Islet of Langerhans (tissue), 1 donor: ENCODE results near the gene MRPL24.

Source experiments
- FAIRE-seq: peaks from one replicate; lab custom pipeline; 2011; peaks lifted over from hg19 to GRCh38; lab: Jason Lieb, UNC

MRPL24 gene

DNA sequence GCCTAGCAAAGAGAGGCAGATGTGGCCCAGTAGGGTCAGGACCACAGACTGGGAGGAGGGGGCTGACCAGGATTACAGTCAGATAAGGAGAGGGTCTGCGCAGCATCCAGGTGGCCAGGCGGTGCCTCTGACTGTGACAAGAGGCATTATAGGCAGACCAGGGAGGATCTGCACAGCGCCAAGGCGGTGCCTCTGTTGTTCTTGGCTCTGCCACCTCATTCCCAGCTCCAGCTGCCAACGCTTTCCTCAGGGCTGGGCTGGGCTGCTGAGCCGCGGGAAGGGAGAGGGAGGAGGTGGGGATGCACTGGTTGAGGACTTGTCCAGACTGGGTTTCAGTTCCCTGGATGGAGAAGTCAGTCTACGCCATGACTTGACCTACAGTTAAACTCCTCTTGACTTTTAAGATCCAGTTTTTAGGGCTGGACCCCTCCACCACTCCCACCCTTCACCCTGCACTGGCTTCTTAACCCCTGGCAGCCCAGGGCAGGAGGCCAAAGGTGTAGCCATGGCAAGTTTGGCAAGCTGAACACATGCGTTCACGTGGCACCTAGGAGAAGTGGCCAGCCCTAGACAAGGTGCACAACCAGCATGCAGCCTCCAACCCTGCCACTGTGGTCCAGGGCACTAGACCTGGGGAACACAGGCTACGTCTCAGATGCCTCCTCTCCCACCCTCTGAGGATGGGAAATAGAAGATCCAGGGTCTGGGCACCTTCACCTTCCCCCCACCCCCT lies 31.0 kb downstream of the MRPL24 start:
- FAIRE-seq: no peak

DNA sequence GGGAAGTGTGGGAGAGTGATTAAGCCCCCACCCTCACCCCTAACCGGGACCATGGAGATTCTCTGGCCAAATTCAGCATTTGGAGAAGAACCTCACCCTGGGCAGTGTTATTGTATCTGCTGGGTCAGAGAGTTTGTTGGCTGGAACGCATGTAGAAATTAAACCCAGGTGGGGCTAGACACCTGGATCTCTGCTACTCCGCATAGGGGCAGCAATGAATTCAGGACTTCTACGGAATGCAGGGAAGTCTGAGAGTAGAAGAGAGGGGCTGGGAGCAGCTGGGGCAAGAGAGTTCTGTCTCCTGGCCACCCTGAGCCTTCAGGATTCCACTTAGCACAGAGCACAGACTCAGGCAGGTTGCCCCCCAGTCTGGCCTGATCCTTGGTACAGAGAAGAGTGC lies 31.9 kb downstream of the MRPL24 start:
- no peak for FAIRE-seq

DNA sequence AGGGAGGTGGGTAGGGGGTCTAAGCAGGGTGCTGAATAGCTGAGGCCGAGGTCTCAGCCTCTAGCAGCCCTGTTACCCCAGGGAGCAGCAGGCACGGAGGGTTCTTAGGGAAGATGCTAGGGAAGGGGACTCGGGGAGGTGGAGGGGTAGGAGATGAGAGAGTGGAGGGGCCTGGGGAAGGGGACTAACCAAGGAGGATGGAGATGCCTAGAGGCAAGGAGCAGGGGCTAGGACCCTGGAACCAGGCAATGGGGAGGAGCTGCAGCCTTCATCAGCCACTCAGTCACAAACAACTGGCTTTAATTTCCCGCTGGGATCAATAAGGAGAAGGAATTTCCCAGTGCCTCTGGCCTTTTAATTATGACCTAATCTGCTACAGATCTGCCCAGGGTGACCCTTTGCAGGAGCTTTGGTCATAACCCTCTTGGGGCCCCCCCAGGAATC lies 32.6 kb downstream of the MRPL24 start:
- no peak for FAIRE-seq

DNA sequence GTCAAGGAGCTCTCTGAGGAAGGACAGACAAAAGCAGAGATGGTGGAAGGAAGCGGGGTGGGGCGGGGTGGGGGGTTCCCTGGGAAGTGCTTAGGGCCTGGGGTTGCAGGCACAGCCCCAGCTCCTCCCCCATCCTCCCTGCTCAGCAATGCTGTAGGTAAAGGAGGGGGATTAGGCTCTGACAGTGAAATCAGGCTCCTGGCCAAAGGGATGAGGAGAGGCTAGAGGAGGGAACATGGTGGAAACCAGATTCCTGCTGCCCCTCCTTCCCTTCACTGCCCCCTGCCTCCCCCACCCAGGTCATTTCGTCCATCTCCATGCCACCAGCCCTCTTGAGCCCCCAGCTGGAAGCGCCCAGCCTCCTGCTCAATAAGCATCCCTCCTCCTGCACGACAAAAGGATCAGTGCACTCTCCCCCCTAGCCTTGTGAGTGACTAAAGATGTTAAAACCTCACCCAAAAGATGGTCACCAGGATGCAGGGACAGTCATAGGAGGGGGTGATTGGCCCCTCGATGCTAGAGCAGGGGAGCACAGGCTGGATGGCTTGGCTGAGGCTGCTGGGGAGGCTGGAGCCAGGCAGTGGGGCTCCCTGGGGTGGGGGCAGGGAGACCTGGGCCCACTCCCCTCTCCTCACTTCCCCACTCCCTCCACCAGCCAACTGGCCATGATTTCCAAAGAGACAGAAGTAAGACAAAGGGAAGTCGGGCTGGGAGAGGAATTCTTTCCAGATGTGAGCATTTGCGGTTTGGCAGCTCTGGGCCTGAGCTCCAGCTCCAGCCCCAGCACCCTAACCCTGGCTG lies 33.3 kb downstream of the MRPL24 start:
- no peak for FAIRE-seq

DNA sequence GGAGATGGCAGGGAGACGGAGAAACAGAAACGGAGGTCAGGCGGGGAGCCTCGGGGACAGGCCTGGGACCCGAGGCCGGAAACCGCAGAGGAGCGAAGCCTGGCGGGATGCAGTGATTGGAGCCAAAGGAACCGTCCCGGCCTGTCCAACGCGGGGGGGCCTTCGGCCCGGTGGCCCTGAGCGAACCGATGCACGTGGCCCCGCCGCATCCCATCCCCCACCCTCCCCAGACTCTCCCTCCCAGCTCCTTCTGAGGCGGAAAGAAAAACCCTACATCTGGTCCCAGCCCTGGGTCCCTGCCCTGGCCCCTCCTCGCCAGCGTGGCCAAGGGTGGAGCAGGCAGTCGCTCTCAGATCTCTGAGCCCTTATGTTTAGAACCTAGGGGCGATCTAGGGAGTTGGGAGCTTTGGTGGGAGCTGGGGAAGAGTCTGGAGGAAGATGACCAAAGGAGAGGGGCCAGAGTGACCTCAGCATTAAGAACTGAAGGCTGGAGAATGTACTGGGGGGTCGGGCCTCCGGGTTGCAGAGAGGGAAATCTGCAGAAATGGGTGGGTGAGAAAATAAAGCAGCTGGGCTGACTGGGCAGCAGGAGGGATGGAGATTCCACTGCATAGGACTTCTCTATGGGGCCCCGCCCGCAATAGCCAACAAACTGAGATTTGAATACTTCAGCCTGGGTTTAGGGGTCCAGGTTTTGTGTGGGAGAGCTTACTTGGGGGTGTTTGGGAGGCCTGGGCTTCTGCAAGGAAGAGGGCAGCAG lies 34.1 kb downstream of the MRPL24 start:
- FAIRE-seq: no peak

GRCh38 chr1:156705918-156706656 lies 34.8 kb downstream of the MRPL24 start:
- FAIRE-seq: no peak

DNA sequence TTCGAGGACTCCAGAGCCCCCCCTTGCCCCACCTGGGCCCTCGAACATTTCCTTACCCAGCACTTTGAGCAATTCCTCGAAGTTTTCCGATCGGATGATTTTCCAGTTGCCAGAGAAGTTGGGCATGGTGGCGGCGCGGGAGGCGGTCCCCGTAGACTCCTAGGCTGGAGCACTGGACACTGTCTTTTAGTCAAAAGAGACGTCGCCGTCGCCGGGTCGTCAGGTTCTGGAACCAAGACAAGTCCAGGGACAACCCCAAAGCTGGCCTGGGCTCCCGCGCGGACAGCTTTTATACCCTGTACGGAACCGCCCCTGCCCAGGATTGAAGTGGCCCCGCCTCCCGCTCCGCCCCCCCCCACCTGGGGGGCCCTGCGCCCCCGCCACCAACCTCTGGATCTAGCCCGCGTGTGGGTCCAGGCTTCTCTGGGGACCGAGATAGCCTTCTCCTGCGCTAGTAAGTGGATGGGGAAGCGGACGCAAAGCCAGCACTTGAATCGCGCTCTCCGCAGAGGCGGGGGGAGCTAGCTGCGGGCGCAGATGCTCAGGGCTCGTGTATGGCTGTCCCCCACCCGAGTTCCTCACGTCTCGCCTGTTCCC lies 35.5 kb downstream of the MRPL24 start, which contains the start of gene CRABP2:
CRABP2 (minus strand) TSS at position 263 of the 597 bp plus-strand sequence; CDS start at position 126, 137 bp downstream.
- no peak for FAIRE-seq

GRCh38 chr1:156704930-156705320 lies 36.0 kb downstream of the MRPL24 start:
- no peak for FAIRE-seq

DNA sequence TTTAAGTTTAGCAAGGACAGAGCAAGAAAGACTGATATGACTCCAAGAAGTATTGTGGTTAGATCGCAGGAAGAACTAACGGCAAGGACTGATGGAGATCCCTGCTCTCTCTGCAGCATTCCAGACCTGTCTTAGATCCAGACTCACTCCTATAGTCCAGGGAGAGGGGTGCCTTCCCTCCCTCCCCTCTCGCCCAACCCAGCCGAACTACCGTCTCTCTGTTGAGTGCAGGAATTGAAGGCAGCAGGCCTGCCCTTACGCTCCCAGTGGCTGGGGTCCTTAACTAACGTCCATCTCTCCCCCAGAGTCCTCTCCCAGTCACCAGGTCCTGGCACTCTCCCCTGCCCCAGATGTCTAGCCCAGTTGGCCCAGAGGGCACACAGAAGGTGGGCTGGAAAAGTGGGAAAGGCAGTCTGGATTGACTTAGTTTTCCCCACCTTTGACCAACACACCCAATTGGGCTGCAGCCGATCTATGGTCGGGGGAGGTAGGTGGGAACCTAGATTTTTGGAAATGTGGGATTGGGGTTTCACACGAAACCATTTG lies 36.6 kb downstream of the MRPL24 start:
- no peak for FAIRE-seq

GRCh38 chr1:156703741-156704140 lies 37.1 kb downstream of the MRPL24 start:
- no peak for FAIRE-seq

DNA sequence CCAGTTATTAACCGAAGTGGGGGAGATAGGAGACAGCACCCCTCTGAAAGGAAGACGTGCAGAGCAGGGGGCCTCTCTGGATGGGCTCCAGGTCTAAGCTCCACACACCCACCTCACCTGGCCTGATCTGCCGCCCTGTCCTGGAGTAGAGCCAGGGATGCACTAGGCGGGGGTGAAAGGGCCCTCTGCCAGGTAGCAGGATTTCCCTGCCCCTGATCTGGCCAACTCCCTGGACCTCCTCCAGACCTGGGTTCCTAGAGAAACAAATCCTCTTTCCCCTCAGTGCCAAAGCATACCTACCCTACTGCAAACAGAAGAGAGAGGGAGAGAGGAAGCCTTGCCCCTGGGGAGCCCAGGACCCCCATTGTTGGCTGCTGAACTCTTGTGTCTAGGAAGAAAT lies 37.6 kb downstream of the MRPL24 start:
- FAIRE-seq: no peak

GRCh38 chr1:156700736-156701531 lies 40.0 kb downstream of the MRPL24 start:
- no peak for FAIRE-seq

- FAIRE-seq: no peak
Measured at GRCh38 chr1:156698995-156699394, 41.9 kb downstream of the MRPL24 start.

DNA sequence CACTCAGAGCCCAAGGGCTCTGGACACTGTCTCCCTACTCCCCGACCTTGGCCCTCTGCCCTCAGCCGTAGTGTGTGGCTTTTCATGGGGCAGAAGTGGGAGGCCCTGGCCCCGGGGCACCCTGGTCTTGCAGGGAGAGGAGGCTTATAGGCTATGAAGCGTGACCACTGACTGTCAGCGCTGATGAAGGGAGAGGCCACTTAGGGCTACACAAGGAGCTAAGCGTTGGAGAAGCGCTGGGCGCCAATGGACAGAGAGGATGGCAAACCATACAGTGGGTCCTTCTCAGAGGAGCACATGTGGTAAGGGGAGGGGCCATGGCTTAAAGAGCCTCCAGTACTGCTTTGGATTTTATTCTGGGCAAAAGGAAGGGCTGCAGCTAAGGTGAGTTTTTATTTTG lies 43.4 kb downstream of the MRPL24 start:
- FAIRE-seq: no peak

DNA sequence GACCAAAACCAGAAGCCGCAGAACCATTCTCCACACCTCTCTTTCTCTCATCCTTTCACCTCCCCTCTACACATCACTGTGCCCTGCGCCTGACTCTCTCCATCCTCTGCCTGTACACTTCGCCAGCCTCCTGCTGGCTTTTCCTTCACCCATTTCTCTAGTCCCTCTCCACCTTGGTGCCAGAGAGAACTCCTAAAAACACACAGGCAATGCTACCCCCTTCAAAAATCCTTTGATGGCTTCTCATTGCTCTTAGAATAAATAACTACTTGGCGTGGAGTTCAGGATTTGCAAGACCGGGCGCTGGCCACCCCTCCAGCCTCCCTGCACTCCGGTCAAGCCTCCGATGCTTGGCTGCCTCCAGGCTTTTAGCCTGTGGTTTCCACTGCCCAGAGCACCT lies 44.1 kb downstream of the MRPL24 start:
- FAIRE-seq: no peak

GRCh38 chr1:156694690-156694962 lies 46.3 kb downstream of the MRPL24 start:
- FAIRE-seq: no peak

DNA sequence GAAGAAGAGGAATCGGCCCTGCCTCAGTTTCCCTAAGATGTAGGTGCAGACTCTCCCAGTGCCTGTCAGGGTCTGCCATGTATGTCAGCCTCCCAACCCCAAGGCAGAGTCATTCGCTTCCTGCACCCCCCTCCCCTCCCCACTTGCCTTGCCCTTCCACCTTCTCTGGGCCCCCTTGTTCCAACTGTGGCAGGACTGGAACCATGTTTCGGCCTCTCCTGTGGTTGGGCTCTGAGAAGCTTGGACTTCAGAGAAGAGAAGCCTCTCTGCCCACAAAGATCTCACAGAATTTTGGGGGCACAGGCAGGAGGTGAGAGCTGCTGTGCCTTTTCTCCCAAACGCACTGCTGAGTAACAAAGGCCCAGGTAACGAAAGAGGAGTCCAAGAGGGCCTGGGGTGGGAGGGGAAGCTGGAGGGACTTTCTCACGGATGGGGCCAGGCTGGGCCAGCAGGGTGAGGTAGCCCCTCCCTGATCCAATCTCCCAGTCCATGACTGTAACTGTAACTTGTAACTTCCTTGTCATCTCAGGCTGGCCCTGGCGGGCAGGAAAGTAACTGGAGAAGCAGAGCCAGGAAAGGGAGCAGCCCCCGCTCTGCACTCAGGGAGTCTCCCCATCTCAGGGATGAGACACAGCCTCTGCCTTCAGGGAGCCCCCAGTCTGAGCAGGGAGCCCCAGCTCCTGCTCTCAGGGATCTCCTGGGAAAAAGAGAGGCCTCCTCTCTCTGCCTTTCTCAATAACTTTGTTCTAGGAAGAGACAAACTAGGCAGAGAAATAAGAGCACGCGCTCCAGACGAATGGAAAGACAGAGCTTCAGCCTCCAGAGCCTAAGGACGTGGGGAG lies 46.8 kb downstream of the MRPL24 start:
- no peak for FAIRE-seq

DNA sequence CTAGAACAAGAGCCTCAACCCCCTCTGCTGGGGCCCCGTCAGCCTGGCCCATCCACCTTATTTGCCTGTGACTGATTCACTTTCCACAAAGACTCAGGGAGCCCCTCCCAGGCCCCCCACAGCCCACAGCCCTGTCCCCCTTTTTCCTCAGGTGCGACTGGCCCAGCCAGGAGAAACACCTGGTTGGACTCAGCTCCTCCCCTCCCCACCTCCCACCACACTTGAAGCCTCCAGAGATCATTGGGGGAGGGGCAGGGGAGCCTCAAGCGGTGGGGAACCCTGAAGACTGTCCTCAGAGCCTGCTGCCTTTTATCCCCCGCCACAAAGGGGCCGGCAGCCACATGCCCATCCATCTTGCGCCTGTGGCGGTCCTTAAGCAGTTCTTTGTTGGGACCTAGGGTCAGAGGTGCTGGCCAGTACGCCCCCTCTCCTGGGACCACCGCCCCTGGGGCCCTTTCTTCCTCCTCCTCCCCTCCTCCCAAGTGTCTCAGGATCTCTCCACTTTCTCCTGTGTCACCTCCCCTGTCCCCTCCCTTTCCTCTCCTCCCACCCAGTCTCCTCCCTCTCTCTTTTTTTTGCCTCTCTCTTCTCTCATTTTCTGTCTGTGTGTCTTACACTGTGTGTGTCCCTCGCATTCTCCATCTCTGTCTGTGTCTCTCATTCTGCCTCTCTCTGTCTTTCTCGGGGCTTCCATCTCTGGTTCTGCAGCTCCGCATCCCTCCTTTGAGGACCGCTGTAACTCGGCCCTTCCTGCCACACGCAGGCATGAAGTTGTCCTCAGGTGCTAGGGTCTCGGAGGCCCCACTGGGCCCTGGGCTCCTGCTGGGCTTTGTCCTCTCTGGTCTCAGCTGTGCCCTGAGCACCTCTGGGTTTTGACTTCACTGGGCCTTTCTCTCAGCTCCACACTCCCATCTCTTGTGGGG lies 47.7 kb downstream of the MRPL24 start:
- no peak for FAIRE-seq

GRCh38 chr1:156692441-156692924 lies 48.4 kb downstream of the MRPL24 start:
- no peak for FAIRE-seq
